DOHH2 (cell line): Measurements from ENCODE around the gene GPR176.

Experiments used
- H3F3A ChIP-seq: fragments of 200-600 bp; sonication (generic), shearing (Covaris generic); 2 replicates; pipeline ENCODE4 v1.6.0; 2016; ENCODE audit warnings: antibody characterized with exemption, mild to moderate bottlenecking; ENCODE audit not compliant: control insufficient read depth, insufficient read depth
- H3K27ac ChIP-seq: fragments of 200-600 bp; sonication (generic); 2 replicates; pipeline ENCODE4 v1.5.1; 2014; ENCODE audit warnings: low read depth, mild to moderate bottlenecking, low read length, moderate library complexity
- H3K27me3 ChIP-seq: fragments of 200-600 bp; sonication (generic); 2 replicates; pipeline ENCODE4 v1.6.1; 2014; ENCODE audit warnings: mild to moderate bottlenecking, low read length, mixed read lengths; ENCODE audit not compliant: control insufficient read depth
- H3K36me3 ChIP-seq: fragments of 200-600 bp; sonication (generic); 2 replicates; pipeline ENCODE4 v1.6.1; 2014; ENCODE audit warnings: mild to moderate bottlenecking, low read length, moderate library complexity, mixed read lengths; ENCODE audit not compliant: control insufficient read depth
- H3K4me1 ChIP-seq: fragments of 200-600 bp; sonication (generic); 2 replicates; pipeline ENCODE4 v1.6.1; 2014; ENCODE audit warnings: mild to moderate bottlenecking, low read length, mixed read lengths; ENCODE audit not compliant: control insufficient read depth
- H3K4me2 ChIP-seq: fragments of 200-600 bp; sonication (generic); 2 replicates; pipeline ENCODE4 v1.6.0; 2014; ENCODE audit warnings: mild to moderate bottlenecking, low read length, moderate library complexity
- H3K4me3 ChIP-seq: fragments of 200-600 bp; sonication (generic); 2 replicates; pipeline ENCODE4 v1.5.1; 2014; ENCODE audit warnings: mild to moderate bottlenecking, low read length, mixed read lengths
- H3K79me2 ChIP-seq: fragments of 200-600 bp; sonication (generic); 2 replicates; pipeline ENCODE4 v1.6.1; 2014; ENCODE audit warnings: mild to moderate bottlenecking, low read length, mixed read lengths; ENCODE audit not compliant: control insufficient read depth
- H3K9me2 ChIP-seq: fragments of 200-600 bp; sonication (generic); replicated peaks from 2 replicates; pipeline ENCODE4 v1.6.1; 2014; ENCODE audit warnings: mild to moderate bottlenecking, low read length, mixed read lengths; ENCODE audit not compliant: control insufficient read depth
- H3K9me3 ChIP-seq: fragments of 200-600 bp; sonication (generic); 2 replicates; pipeline ENCODE4 v1.6.1; 2014; ENCODE audit warnings: antibody characterized with exemption, low read length, mixed read lengths; ENCODE audit not compliant: control insufficient read depth, insufficient read depth
- H4K20me1 ChIP-seq: fragments of 200-600 bp; sonication (generic); 2 replicates; pipeline ENCODE4 v1.6.0; 2014; ENCODE audit warnings: low read depth, mild to moderate bottlenecking, antibody characterized with exemption, low read length, moderate library complexity; ENCODE audit not compliant: control insufficient read depth, insufficient read depth
- EZH2phosphoT487 ChIP-seq: fragments of 200-600 bp; sonication (generic); IDR thresholded peaks from 2 replicates; pipeline ENCODE4 v1.6.1; 2017; ENCODE audit warnings: borderline replicate concordance, mild to moderate bottlenecking, antibody characterized with exemption, low read length, moderate library complexity, mixed read lengths
- TF ChIP-seq, protein P1 (sequence below): fragments of 200-600 bp; sonication (generic); IDR thresholded peaks from one replicate; pipeline ENCODE4 v1.5.1; 2014; ENCODE audit warnings: antibody characterized with exemption, mild to moderate bottlenecking, low read depth, low read length; ENCODE audit not compliant: poor library complexity, severe bottlenecking

GPR176 gene

GRCh38 chr15:39920510-39921273 is 626 bp upstream of the GPR176 start:
- H3K79me2 ChIP-seq: no peaks in the 10 kb centered on the region
- no peak for TF ChIP-seq EZH2phosphoT487
- TF ChIP-seq, protein P1, sequence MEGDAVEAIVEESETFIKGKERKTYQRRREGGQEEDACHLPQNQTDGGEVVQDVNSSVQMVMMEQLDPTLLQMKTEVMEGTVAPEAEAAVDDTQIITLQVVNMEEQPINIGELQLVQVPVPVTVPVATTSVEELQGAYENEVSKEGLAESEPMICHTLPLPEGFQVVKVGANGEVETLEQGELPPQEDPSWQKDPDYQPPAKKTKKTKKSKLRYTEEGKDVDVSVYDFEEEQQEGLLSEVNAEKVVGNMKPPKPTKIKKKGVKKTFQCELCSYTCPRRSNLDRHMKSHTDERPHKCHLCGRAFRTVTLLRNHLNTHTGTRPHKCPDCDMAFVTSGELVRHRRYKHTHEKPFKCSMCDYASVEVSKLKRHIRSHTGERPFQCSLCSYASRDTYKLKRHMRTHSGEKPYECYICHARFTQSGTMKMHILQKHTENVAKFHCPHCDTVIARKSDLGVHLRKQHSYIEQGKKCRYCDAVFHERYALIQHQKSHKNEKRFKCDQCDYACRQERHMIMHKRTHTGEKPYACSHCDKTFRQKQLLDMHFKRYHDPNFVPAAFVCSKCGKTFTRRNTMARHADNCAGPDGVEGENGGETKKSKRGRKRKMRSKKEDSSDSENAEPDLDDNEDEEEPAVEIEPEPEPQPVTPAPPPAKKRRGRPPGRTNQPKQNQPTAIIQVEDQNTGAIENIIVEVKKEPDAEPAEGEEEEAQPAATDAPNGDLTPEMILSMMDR: peak; percentile 30
- H3K9me3 ChIP-seq: no peaks in the 10 kb centered on the region
- peak overlapping the region; percentile 68 for H3K4me3 ChIP-seq
- H3F3A ChIP-seq: no peaks in the 10 kb centered on the region
- no peaks in the 10 kb centered on the region for H3K9me2 ChIP-seq
- H4K20me1 ChIP-seq: no peaks in the 10 kb centered on the region
- H3K4me1 ChIP-seq: peaks cover 26% of the 10 kb centered on the region
- H3K36me3 ChIP-seq: no peaks in the 10 kb centered on the region
- H3K27ac ChIP-seq: no peak overlapping the region
- H3K27me3 ChIP-seq: peaks cover 2% of the 10 kb centered on the region; the same call in 1 of the 2 replicates
- peak overlapping the region; percentile 60 for H3K4me2 ChIP-seq

GRCh38 chr15:39919411-39919747 is 687 bp downstream of the GPR176 start:
- Histone ChIP-seq H3K27ac (no peak overlapping the region), H4K20me1 (no peaks in the 10 kb centered on the region), H3K4me2 (no peak overlapping the region), H3F3A (no peaks in the 10 kb centered on the region), H3K4me3 (no peak overlapping the region), H3K79me2 (no peaks in the 10 kb centered on the region), H3K9me3 (no peaks in the 10 kb centered on the region), H3K9me2 (no peaks in the 10 kb centered on the region), H3K27me3 (peaks cover 2% of the 10 kb centered on the region; the same call in 1 of the 2 replicates), H3K36me3 (no peaks in the 10 kb centered on the region), H3K4me1 (peaks cover 19% of the 10 kb centered on the region)
- TF ChIP-seq EZH2phosphoT487: no peak
- TF ChIP-seq, protein P1: no peak

DNA sequence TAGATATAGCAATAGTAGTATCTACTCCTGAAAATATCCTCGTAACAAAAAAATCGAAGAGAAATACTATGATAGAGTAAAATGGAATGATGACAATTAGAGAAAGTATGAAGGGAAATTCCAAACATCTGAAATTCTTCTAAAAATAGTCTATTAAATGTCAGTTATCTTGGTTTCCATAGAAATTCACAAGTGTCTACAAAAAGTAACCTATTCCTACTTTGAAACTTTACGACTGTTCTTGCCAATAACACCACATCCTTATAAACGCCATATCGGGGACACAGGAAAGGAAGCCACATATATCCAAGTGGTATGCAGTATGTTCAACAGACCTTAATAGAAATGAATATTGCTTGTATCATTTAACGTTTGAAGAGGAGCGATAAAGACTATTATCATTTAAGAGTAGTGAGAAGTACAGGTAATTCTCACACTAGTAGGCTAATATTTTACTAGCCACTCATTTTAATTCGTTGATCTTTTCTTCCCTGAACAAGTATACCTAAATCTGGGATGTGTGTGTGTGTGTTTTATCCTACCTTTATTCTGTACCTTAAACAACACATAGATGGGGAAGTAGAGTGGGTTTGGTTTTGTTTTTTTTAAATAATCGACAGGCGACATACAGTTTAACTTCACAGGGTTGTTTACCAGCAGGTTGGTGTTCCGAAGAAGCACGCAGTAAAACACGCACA is 1.2 kb downstream of the GPR176 start:
- H3K27ac ChIP-seq: no peak overlapping the region
- no peaks in the 10 kb centered on the region for H3F3A ChIP-seq
- no peaks in the 10 kb centered on the region for H3K79me2 ChIP-seq
- H3K9me3 ChIP-seq: no peaks in the 10 kb centered on the region
- H4K20me1 ChIP-seq: no peaks in the 10 kb centered on the region
- H3K9me2 ChIP-seq: no peaks in the 10 kb centered on the region
- TF ChIP-seq, protein P1: no peak
- TF ChIP-seq EZH2phosphoT487: no peak
- no peaks in the 10 kb centered on the region for H3K36me3 ChIP-seq
- H3K27me3 ChIP-seq: peaks cover 2% of the 10 kb centered on the region; the same call in 1 of the 2 replicates
- H3K4me3 ChIP-seq: no peak overlapping the region
- peaks cover 19% of the 10 kb centered on the region for H3K4me1 ChIP-seq
- H3K4me2 ChIP-seq: no peak overlapping the region
